GM19397 (cell line): ENCODE data around the gene SH3BP4.

Source experiments
- ATAC-seq: cut with Tn5 transposase; IDR thresholded peaks from one replicate; pipeline ENCODE4 v1.9.1; 2021; ENCODE audit warnings: mild to moderate bottlenecking, moderate library complexity; ENCODE audit not compliant: unreplicated experiment

The SH3BP4 gene

GRCh38 chr2:234945339-234945873, 6.4 kb upstream of the SH3BP4 start:
- ATAC-seq = no peak

GRCh38 chr2:234947556-234947955, 4.3 kb upstream of the SH3BP4 start:
- no peak for ATAC-seq

- ATAC-seq = no peak
These were observed 1.9 kb upstream of the SH3BP4 start for GRCh38 chr2:234949762-234950434.

- no peak for ATAC-seq
These were observed 1.4 kb upstream of the SH3BP4 start for GRCh38 chr2:234950435-234950729.

GRCh38 chr2:234950730-234951663, 820 bp upstream of the SH3BP4 start:
- ATAC-seq = no peak

- ATAC-seq = no peak
These were observed 676 bp downstream of the SH3BP4 start for GRCh38 chr2:234952270-234953115.

- no peak for ATAC-seq
These were observed 1.6 kb downstream of the SH3BP4 start for GRCh38 chr2:234953116-234954031.

GRCh38 chr2:234954551-234954992, 2.8 kb downstream of the SH3BP4 start:
- no peak for ATAC-seq

- no peak for ATAC-seq
These were observed 3.3 kb downstream of the SH3BP4 start for GRCh38 chr2:234955091-234955591.

GRCh38 chr2:234955971-234956509, 4.2 kb downstream of the SH3BP4 start:
- ATAC-seq = no peak

GRCh38 chr2:234957834-234958135, 6.0 kb downstream of the SH3BP4 start:
- ATAC-seq = no peak

GRCh38 chr2:234958311-234958710, 6.5 kb downstream of the SH3BP4 start:
- no peak for ATAC-seq

- no peak for ATAC-seq
These were observed 7.1 kb downstream of the SH3BP4 start for GRCh38 chr2:234958746-234959395.

- no peak for ATAC-seq
These were observed 8.6 kb downstream of the SH3BP4 start for GRCh38 chr2:234960175-234961088.

GRCh38 chr2:234961784-234962183, 10.0 kb downstream of the SH3BP4 start:
- no peak for ATAC-seq

GRCh38 chr2:234963773-234964615, 12.2 kb downstream of the SH3BP4 start:
- no peak for ATAC-seq
